Colonic mucosa (tissue), 4 donors: ENCODE data around the gene TAF6. TPM values are rescaled to one million over a fixed set of nuclear protein-coding genes. Genes with fewer than 3 reads are reported as not detected.

ENCODE experiments used
- DNase-seq: peaks from one replicate; pipeline ENCODE4 v3.0.0-alpha.2; 2020
- H3K27ac ChIP-seq: fragments of 200-600 bp; one replicate; pipeline ENCODE4 v1.8.0; 2021
- H3K27me3 ChIP-seq: fragments of 200-600 bp; one replicate; pipeline ENCODE4 v1.8.0; 2021
- H3K36me3 ChIP-seq: fragments of 200-600 bp; one replicate; pipeline ENCODE4 v1.8.0; 2021
- H3K4me1 ChIP-seq: fragments of 200-600 bp; one replicate; pipeline ENCODE4 v1.8.0; 2021; ENCODE audit warnings: mild to moderate bottlenecking
- H3K4me3 ChIP-seq: fragments of 200-600 bp; one replicate; pipeline ENCODE4 v1.8.0; 2021
- H3K9ac ChIP-seq, 2 donors: one replicate each; pipeline ENCODE4 v1.7.0; 2013; ENCODE audit warnings: control low read depth in 2 of 2, low read depth in 2 of 2, low read length in 2 of 2
- H3K9me3 ChIP-seq: fragments of 200-600 bp; one replicate; pipeline ENCODE4 v1.8.0; 2021
- intact Hi-C: fragments of 100-400 bp; cut with DNase I; formaldehyde crosslinking; loops from one replicate; pipeline ENCODE4 v1.14.1; 2022
- total RNA-seq, 2 donors: library from RNA; stranded (reverse); fragmentation: NEBNext Ultra II Directional in 1 of 2; extraction: Animal tissue kit (Norgen Biotek cat#: 25700) in 1 of 2; gene quantifications; one replicate each; pipeline ENCODE4 v1.2.1, GENCODE V29; 2021
- TF ChIP-seq, protein P1 (sequence below): fragments of 200-600 bp; IDR thresholded peaks from one replicate; pipeline ENCODE4 v1.8.0; 2022; ENCODE audit warnings: antibody characterized with exemption, mild to moderate bottlenecking
- donor health status: healthy.
- donor health status: DM: no; HTN: no; CAD: no.
- donor health status: DM: no; HTN: no; CAD: no.

Gene TAF6
- total RNA-seq, 2 donors from 2014 or later: 28.7 to 67.3 TPM

- no peak for DNase-seq
- Histone ChIP-seq H3K36me3 (peaks cover 32% of the 10 kb centered on the region), H3K9ac (no peak overlapping the region), H3K9me3 (no peaks in the 10 kb centered on the region), H3K4me1 (peaks cover 5% of the 10 kb centered on the region), H3K27me3 (no peaks in the 10 kb centered on the region), H3K4me3 (no peak overlapping the region), H3K27ac (no peak overlapping the region)
- TF ChIP-seq, protein P1, sequence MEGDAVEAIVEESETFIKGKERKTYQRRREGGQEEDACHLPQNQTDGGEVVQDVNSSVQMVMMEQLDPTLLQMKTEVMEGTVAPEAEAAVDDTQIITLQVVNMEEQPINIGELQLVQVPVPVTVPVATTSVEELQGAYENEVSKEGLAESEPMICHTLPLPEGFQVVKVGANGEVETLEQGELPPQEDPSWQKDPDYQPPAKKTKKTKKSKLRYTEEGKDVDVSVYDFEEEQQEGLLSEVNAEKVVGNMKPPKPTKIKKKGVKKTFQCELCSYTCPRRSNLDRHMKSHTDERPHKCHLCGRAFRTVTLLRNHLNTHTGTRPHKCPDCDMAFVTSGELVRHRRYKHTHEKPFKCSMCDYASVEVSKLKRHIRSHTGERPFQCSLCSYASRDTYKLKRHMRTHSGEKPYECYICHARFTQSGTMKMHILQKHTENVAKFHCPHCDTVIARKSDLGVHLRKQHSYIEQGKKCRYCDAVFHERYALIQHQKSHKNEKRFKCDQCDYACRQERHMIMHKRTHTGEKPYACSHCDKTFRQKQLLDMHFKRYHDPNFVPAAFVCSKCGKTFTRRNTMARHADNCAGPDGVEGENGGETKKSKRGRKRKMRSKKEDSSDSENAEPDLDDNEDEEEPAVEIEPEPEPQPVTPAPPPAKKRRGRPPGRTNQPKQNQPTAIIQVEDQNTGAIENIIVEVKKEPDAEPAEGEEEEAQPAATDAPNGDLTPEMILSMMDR: no peak
- intact Hi-C loops: no loop called here
These were observed 20.2 kb downstream of the TAF6 start for GRCh38 chr7:100098913-100099312.

DNA sequence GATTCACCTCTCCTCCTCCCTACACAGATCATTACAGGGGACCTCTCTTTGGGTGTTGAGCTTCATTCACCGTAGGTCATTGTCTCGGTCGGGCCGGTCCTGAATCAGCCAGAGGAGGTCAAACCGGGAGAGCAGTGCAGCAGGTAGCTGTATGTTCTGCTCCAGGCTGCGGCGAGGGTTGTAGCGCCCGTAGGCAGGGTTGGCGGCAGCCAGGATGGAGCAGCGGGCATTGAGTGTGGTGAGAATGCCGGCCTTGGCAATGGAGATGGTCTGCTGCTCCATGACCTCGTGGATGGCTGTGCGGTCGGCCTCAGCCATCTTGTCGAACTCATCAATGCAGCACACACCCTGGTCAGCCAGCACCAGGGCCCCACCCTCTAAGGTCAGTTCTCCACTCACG lies 23.5 kb downstream of the TAF6 start:
- intact Hi-C loops: no loop called here
- H3K27me3 ChIP-seq: no peaks in the 10 kb centered on the region
- H3K9ac ChIP-seq: no peak overlapping the region
- H3K4me3 ChIP-seq: no peak overlapping the region
- no peak overlapping the region for H3K27ac ChIP-seq
- H3K4me1 ChIP-seq: peaks cover 5% of the 10 kb centered on the region
- H3K36me3 ChIP-seq: peaks cover 42% of the 10 kb centered on the region
- DNase-seq: no peak
- TF ChIP-seq, protein P1: no peak
- H3K9me3 ChIP-seq: no peaks in the 10 kb centered on the region

- no peak overlapping the region for H3K27ac ChIP-seq
- TF ChIP-seq, protein P1: no peak
- intact Hi-C loops: no loop called here
- no peak for DNase-seq
- H3K36me3 ChIP-seq: peaks cover 42% of the 10 kb centered on the region
- no peaks in the 10 kb centered on the region for H3K9me3 ChIP-seq
- no peaks in the 10 kb centered on the region for H3K27me3 ChIP-seq
- H3K9ac ChIP-seq: no peak overlapping the region
- H3K4me1 ChIP-seq: peaks cover 5% of the 10 kb centered on the region
- no peak overlapping the region for H3K4me3 ChIP-seq
These were observed 23.9 kb downstream of the TAF6 start for GRCh38 chr7:100095289-100095688.

- Histone ChIP-seq H3K36me3 (peaks cover 42% of the 10 kb centered on the region), H3K4me1 (peaks cover 3% of the 10 kb centered on the region), H3K9me3 (no peaks in the 10 kb centered on the region), H3K9ac (no peak overlapping the region), H3K27ac (no peak overlapping the region), H3K27me3 (no peaks in the 10 kb centered on the region), H3K4me3 (no peak overlapping the region)
- DNase-seq: no peak
- intact Hi-C loops: no loop called here
- TF ChIP-seq, protein P1: no peak
These were observed 25.2 kb downstream of the TAF6 start for GRCh38 chr7:100093925-100094486.

- H3K4me3 ChIP-seq: no peak overlapping the region
These were observed 25.7 kb downstream of the TAF6 start for GRCh38 chr7:100093498-100093897.

More at GRCh38 chr7:100093498-100093897, 25.7 kb downstream of the TAF6 start:
- H3K27me3 ChIP-seq: no peaks in the 10 kb centered on the region
- TF ChIP-seq, protein P1: no peak
- peaks cover 3% of the 10 kb centered on the region for H3K4me1 ChIP-seq
- H3K9ac ChIP-seq: no peak overlapping the region
- DNase-seq: no peak
- intact Hi-C loops: no loop called here
- H3K9me3 ChIP-seq: no peaks in the 10 kb centered on the region
- peaks cover 42% of the 10 kb centered on the region for H3K36me3 ChIP-seq
- no peak overlapping the region for H3K27ac ChIP-seq
